Measurements from ENCODE around the gene IQUB.

Gene IQUB

GRCh38 chr7:123472750-123473445, 61.5 kb downstream of the IQUB start:
- in situ Hi-C loops (cut with MboI; ENCODE audit: low pct_unique_long_range_greater_than_20kb, low sequenced_read_pairs, unreplicated experiment), result no loop called here
- no peak for TF ChIP-seq CTCF (IDR thresholded peaks at IDR 0.05; ENCODE audit: extremely low read depth, insufficient read depth, missing control alignments)

GRCh38 chr7:123472327-123472726, 62.1 kb downstream of the IQUB start:
- TF ChIP-seq CTCF (IDR thresholded peaks at IDR 0.05; ENCODE audit: extremely low read depth, insufficient read depth, missing control alignments), result no peak
- no peak for DNase-seq (ENCODE audit: low spot score)
- in situ Hi-C loops (cut with MboI; ENCODE audit: low pct_unique_long_range_greater_than_20kb, low sequenced_read_pairs, unreplicated experiment), result no loop called here

More at GRCh38 chr7:123472750-123473445, 61.5 kb downstream of the IQUB start:
- no peak for DNase-seq (ENCODE audit: low spot score)

GRCh38 chr7:123468303-123468702, 66.1 kb downstream of the IQUB start:
- in situ Hi-C loops (cut with MboI; ENCODE audit: low pct_unique_long_range_greater_than_20kb, low sequenced_read_pairs, unreplicated experiment), result no loop called here
- no peak for TF ChIP-seq CTCF (IDR thresholded peaks at IDR 0.05; ENCODE audit: extremely low read depth, insufficient read depth, missing control alignments)
- no peak for DNase-seq (ENCODE audit: low spot score)

- no peak for TF ChIP-seq CTCF (IDR thresholded peaks at IDR 0.05; ENCODE audit: extremely low read depth, insufficient read depth, missing control alignments)
- no peak for DNase-seq (ENCODE audit: low spot score)
- in situ Hi-C loops (cut with MboI; ENCODE audit: low pct_unique_long_range_greater_than_20kb, low sequenced_read_pairs, unreplicated experiment), result no loop called here
Measured at GRCh38 chr7:123463890-123464289, 70.5 kb downstream of the IQUB start.

GRCh38 chr7:123460616-123461015, 73.8 kb downstream of the IQUB start:
- in situ Hi-C loops (cut with MboI; ENCODE audit: low pct_unique_long_range_greater_than_20kb, low sequenced_read_pairs, unreplicated experiment), result no loop called here
- no peak for TF ChIP-seq CTCF (IDR thresholded peaks at IDR 0.05; ENCODE audit: extremely low read depth, insufficient read depth, missing control alignments)
- DNase-seq (ENCODE audit: low spot score), result no peak

GRCh38 chr7:123455965-123456470, 78.4 kb downstream of the IQUB start:
- no peak for TF ChIP-seq CTCF (IDR thresholded peaks at IDR 0.05; ENCODE audit: extremely low read depth, insufficient read depth, missing control alignments)
- in situ Hi-C loops (cut with MboI; ENCODE audit: low pct_unique_long_range_greater_than_20kb, low sequenced_read_pairs, unreplicated experiment), result no loop called here
- DNase-seq (ENCODE audit: low spot score), result no peak
